IMR-90 (cell line): Measurements from ENCODE around the gene TRIM13. TPM values are rescaled to one million over a fixed set of nuclear protein-coding genes. Genes with fewer than 3 reads are reported as not detected.

ENCODE experiments used
- ATAC-seq: fragments of 200-7000 bp; cut with Tn5 transposase; 2 replicates; pipeline ENCODE4 v1.9.1; 2020; ENCODE audit warnings: low read depth, mild to moderate bottlenecking, moderate library complexity
- BruUV-seq: library from RNA; stranded (reverse); fragments of 400-500 nt; replicated peaks from 2 replicates; lab custom pipeline; 2021; lab: Mats Ljungman, UMichigan
- CTCF ChIA-PET: fragments of 300-600 bp; formaldehyde crosslinking; extraction: SDS; loops from one replicate; lab custom pipeline; 2021; ENCODE audit warnings: antibody characterized with exemption; lab: Yijun Ruan, JAX
- POLR2A ChIA-PET: fragments of 300-600 bp; sonication (Branson Sonifier 250); formaldehyde crosslinking; loops from one replicate; lab custom pipeline; 2022; ENCODE audit warnings: antibody characterized with exemption; ENCODE audit not compliant: unreplicated experiment; lab: Charles Lee
- DNase-seq: peaks from one replicate; pipeline ENCODE4 v3.0.0; 2013
- H2AFZ ChIP-seq: replicated peaks from 2 replicates; pipeline ENCODE3; 2013; ENCODE audit warnings: low read length, mild to moderate bottlenecking; ENCODE audit not compliant: poor library complexity
- H2AK5ac ChIP-seq: 2 replicates; pipeline ENCODE4 v1.6.1; 2013; ENCODE audit warnings: low read depth, low read length, inconsistent platforms
- H2AK9ac ChIP-seq: replicated peaks from 2 replicates; pipeline ENCODE3; 2013; ENCODE audit warnings: mild to moderate bottlenecking, low read depth, low read length, moderate library complexity; ENCODE audit not compliant: poor library complexity
- H2BK120ac ChIP-seq: 2 replicates; pipeline ENCODE4 v1.6.1; 2013; ENCODE audit warnings: low read depth, low read length, inconsistent platforms
- H2BK15ac ChIP-seq: 3 replicates; pipeline ENCODE4 v1.6.1; 2013; ENCODE audit warnings: low read depth, low read length, inconsistent platforms
- H2BK20ac ChIP-seq: 2 replicates; pipeline ENCODE4 v1.6.1; 2013; ENCODE audit warnings: low read depth, mild to moderate bottlenecking, inconsistent platforms, low read length, moderate library complexity
- H2BK5ac ChIP-seq: 2 replicates; pipeline ENCODE4 v1.6.1; 2013; ENCODE audit warnings: mild to moderate bottlenecking, low read depth, low read length, inconsistent platforms; ENCODE audit not compliant: poor library complexity, severe bottlenecking
- H3K14ac ChIP-seq: replicated peaks from 2 replicates; pipeline ENCODE4 v1.6.1; 2013; ENCODE audit warnings: low read depth, low read length, inconsistent platforms
- H3K18ac ChIP-seq: 2 replicates; pipeline ENCODE4 v1.6.1; 2013; ENCODE audit warnings: low read depth, low read length, control low read depth
- H3K23ac ChIP-seq: 2 replicates; pipeline ENCODE4 v1.6.1; 2013; ENCODE audit warnings: low read depth, low read length, inconsistent platforms
- H3K27ac ChIP-seq: 2 replicates; pipeline ENCODE4 v1.5.1; 2013; ENCODE audit warnings: mild to moderate bottlenecking, control low read depth, low read length; ENCODE audit not compliant: insufficient read depth
- H3K27me3 ChIP-seq: 2 replicates; pipeline ENCODE4 v1.6.1; 2013; ENCODE audit warnings: low read length; ENCODE audit not compliant: control insufficient read depth, insufficient read depth
- H3K36me3 ChIP-seq: 2 replicates; pipeline ENCODE4 v1.6.1; 2013; ENCODE audit warnings: low read length, mixed read lengths; ENCODE audit not compliant: control insufficient read depth, insufficient read depth
- H3K4ac ChIP-seq: 2 replicates; pipeline ENCODE4 v1.6.1; 2013; ENCODE audit warnings: low read depth, low read length, inconsistent platforms
- H3K4me1 ChIP-seq: 2 replicates; pipeline ENCODE4 v1.6.1; 2013; ENCODE audit warnings: low read length, mixed read lengths; ENCODE audit not compliant: control insufficient read depth, insufficient read depth
- H3K4me2 ChIP-seq: 2 replicates; pipeline ENCODE4 v1.6.1; 2013; ENCODE audit warnings: low read depth, mild to moderate bottlenecking, control low read depth, low read length, moderate library complexity
- H3K4me3 ChIP-seq: 2 replicates; pipeline ENCODE4 v1.5.1; 2013; ENCODE audit warnings: low read depth, mild to moderate bottlenecking, control low read depth, low read length, moderate library complexity; ENCODE audit not compliant: insufficient read depth
- H3K56ac ChIP-seq: 2 replicates; pipeline ENCODE4 v1.6.1; 2013; ENCODE audit warnings: low read length, inconsistent platforms; ENCODE audit not compliant: insufficient read depth; ENCODE audit errors: extremely low read depth
- H3K79me1 ChIP-seq, 2 experiments: 2 replicates each; pipeline ENCODE4 v1.6.1; 2013; ENCODE audit warnings: low read length in 2 of 2, inconsistent platforms in 1 of 2, low read depth in 1 of 2
- H3K9ac ChIP-seq: 2 replicates; pipeline ENCODE4 v1.6.1; 2013; ENCODE audit warnings: low read depth, low read length, control low read depth
- H3K9me1 ChIP-seq: 2 replicates; pipeline ENCODE4 v1.6.1; 2013; ENCODE audit warnings: low read length, inconsistent platforms; ENCODE audit not compliant: insufficient read depth
- H3K9me3 ChIP-seq: 2 replicates; pipeline ENCODE4 v1.6.1; 2013; ENCODE audit warnings: low read length; ENCODE audit not compliant: control insufficient read depth, insufficient read depth
- H4K20me1 ChIP-seq: 2 replicates; pipeline ENCODE4 v1.6.1; 2013; ENCODE audit warnings: low read length, inconsistent platforms; ENCODE audit not compliant: insufficient read depth
- H4K5ac ChIP-seq: 2 replicates; pipeline ENCODE4 v1.6.1; 2013; ENCODE audit warnings: mild to moderate bottlenecking, low read depth, low read length, control low read depth
- H4K8ac ChIP-seq, 2 experiments: 2 replicates each; pipeline ENCODE4 v1.6.1; 2013; ENCODE audit warnings: low read depth in 2 of 2, low read length in 2 of 2, control low read depth in 1 of 2, inconsistent platforms in 1 of 2
- H4K91ac ChIP-seq: 2 replicates; pipeline ENCODE4 v1.6.1; 2013; ENCODE audit warnings: low read depth, low read length, inconsistent platforms; ENCODE audit not compliant: insufficient read depth
- CEBPB ChIP-seq: IDR thresholded peaks from 2 replicates; pipeline ENCODE4 v1.6.1; 2012; ENCODE audit warnings: low read depth, low read length, improper control_type of control experiment
- FOS ChIP-seq: fragments of 150-350 bp; IDR thresholded peaks from 2 replicates; pipeline ENCODE4 v1.6.1; 2016; ENCODE audit warnings: low read depth, low read length
- USF2 ChIP-seq: fragments of 150-350 bp; IDR thresholded peaks from 2 replicates; pipeline ENCODE4 v1.6.1; 2017; ENCODE audit warnings: mild to moderate bottlenecking, antibody characterized with exemption, low read length, low read depth
- WGBS, 2 experiments: methylation state at CpG; one replicate each; pipeline versions ENCODE4 v1.1.5 to v1.1.7; 2013; ENCODE audit warnings: missing lambda C conversion rate in 2 of 2; ENCODE audit not compliant: insufficient read length in 1 of 2; ENCODE audit errors: extremely low coverage in 2 of 2; 5-methylcytosine and 5-hydroxymethylcytosine counted together
- dilution Hi-C: fragments of 300-500 bp; cut with HindIII; formaldehyde crosslinking; loops from one replicate; pipeline ENCODE4 v1.14.3; 2018; ENCODE audit warnings: low sequenced_read_pairs; ENCODE audit not compliant: unreplicated experiment
- in situ Hi-C: fragments of 300-500 bp; cut with MboI; formaldehyde crosslinking; loops from 3 replicates; pipeline ENCODE4 v1.14.3; 2019; ENCODE audit warnings: low sequenced_read_pairs, inconsistent platforms, mixed read lengths
- intact Hi-C: fragments of 100-400 bp; cut with micrococcal nuclease; formaldehyde crosslinking; loops from 2 replicates; pipeline ENCODE4 v1.10.0; 2022
- polyA plus RNA-seq, 3 experiments: library from polyadenylated mRNA; depleted of rRNA; stranded (reverse); fragments of >200 nt; gene quantifications; 2 replicates each; pipeline ENCODE4 v1.2.3, GENCODE V29; 2012; ENCODE audit warnings: low replicate concordance in 1 of 3
- total RNA-seq: library from RNA; depleted of rRNA; stranded (reverse); fragments of >200 nt; gene quantifications from 2 replicates; pipeline ENCODE4 v1.2.3, GENCODE V29; 2012

TRIM13 gene
- total and polyA plus RNA-seq, 2 of the 4 experiments (the other 2 are of a cell fraction) = 12.0 to 20.1 TPM

GRCh38 chr13:50006426-50007135, 9.7 kb downstream of the TRIM13 start:
- no peaks in the 10 kb centered on the region for H3K4me1 ChIP-seq
- H2BK120ac ChIP-seq = no peak overlapping the region
- H3K4me3 ChIP-seq = no peak overlapping the region
- no peaks in the 10 kb centered on the region for H3K9me3 ChIP-seq
- H3K27ac ChIP-seq = no peak overlapping the region
- peak overlapping the region; percentile 17 for H2BK5ac ChIP-seq
- no peaks in the 10 kb centered on the region; the same call in 1 of the 2 replicates for H3K9me1 ChIP-seq
- ChIA-PET POLR2A (no interaction called here), CTCF (interaction anchor here (1.1 kb wide), 1 partner anchor 10 kb away, joined by 4 read pairs; the partner anchor contains the start of gene TRIM13)
- ATAC-seq (peak; percentile 37), DNase-seq (peak; percentile 55)
- H3K27me3 ChIP-seq = no peaks in the 10 kb centered on the region
- intact Hi-C loops = no loop called here
- H3K4ac ChIP-seq = no peak overlapping the region
- dilution Hi-C loops = no loop called here
- no peak overlapping the region for H4K8ac ChIP-seq
- H3K9ac ChIP-seq = no peak overlapping the region
- H4K5ac ChIP-seq = no peak overlapping the region
- H3K36me3 ChIP-seq = peaks cover 20% of the 10 kb centered on the region
- no peak overlapping the region for H3K18ac ChIP-seq
- H3K4me2 ChIP-seq = no peak overlapping the region
- H3K23ac ChIP-seq = peak overlapping the region; percentile 11; the same call in 1 of the 2 replicates
- no peak overlapping the region for H3K14ac ChIP-seq
- no CpG with 5 or more reads among the region's 7 CpGs for WGBS, 2 experiments
- no peak overlapping the region for H2AK5ac ChIP-seq
- BruUV-seq = no TSS peak
- H4K91ac ChIP-seq = no peak overlapping the region
- H3K56ac ChIP-seq = no peak overlapping the region
- no peak overlapping the region for H2AK9ac ChIP-seq
- no peak overlapping the region for H2BK15ac ChIP-seq
- H2AFZ ChIP-seq = no peak overlapping the region
- H2BK20ac ChIP-seq = no peak overlapping the region
- in situ Hi-C loops = loop anchor here (5.0 kb wide), 1 partner anchor 66 kb away; no protein-coding TSS in a partner anchor
- TF ChIP-seq CEBPB = no peak
- TF ChIP-seq USF2 = no peak
- TF ChIP-seq FOS = no peak
- H3K79me1 ChIP-seq = peaks cover 18 to 58% of the 10 kb centered on the region in 2 experiments
- H4K20me1 ChIP-seq = peaks cover 21% of the 10 kb centered on the region
